ENCODE data around the gene FILIP1L.

- TF ChIP-seq EP300 (IDR thresholded peaks at IDR 0.05): no peak
- no peak for TF ChIP-seq POLR2AphosphoS5 (IDR thresholded peaks at IDR 0.05)
- no peak for TF ChIP-seq POLR2A (IDR thresholded peaks at IDR 0.05)
Measured at GRCh38 chr3:99885851-99886250, 228.4 kb downstream of the FILIP1L start.

Measured in stomach (tissue), 4 donors.